GM23338 (cell line): Measurements from ENCODE around the gene PRUNE2. TPM values are rescaled to one million over a fixed set of nuclear protein-coding genes. Genes with fewer than 3 reads are reported as not detected.

Experiments used
- ATAC-seq: fragments of 200-7000 bp; cut with Tn5 transposase; 3 replicates; pipeline ENCODE4 v1.9.1; 2020
- DNase-seq: peaks from one replicate; pipeline ENCODE4 v3.0.0-alpha.2; 2015; ENCODE audit warnings: low spot score
- H2AFZ ChIP-seq: fragments of 200-600 bp; sonication (generic); 2 replicates; pipeline ENCODE4 v1.8.0; 2016; ENCODE audit warnings: antibody characterized with exemption, mild to moderate bottlenecking, moderate library complexity
- H3F3A ChIP-seq: fragments of 200-600 bp; sonication (generic); replicated peaks from 2 replicates; pipeline ENCODE4 v1.8.0; 2017; ENCODE audit warnings: antibody characterized with exemption, mixed run types, low read depth
- H3K27ac ChIP-seq: fragments of 200-600 bp; sonication (generic); 2 replicates; pipeline ENCODE4 v1.6.1; 2016; ENCODE audit warnings: low read depth
- H3K27me3 ChIP-seq: fragments of 200-600 bp; sonication (generic); 2 replicates; pipeline ENCODE4 v1.8.0; 2016; ENCODE audit warnings: mild to moderate bottlenecking, mixed run types, moderate library complexity; ENCODE audit not compliant: insufficient read depth
- H3K36me3 ChIP-seq: fragments of 200-600 bp; sonication (generic); 2 replicates; pipeline ENCODE4 v1.8.0; 2016; ENCODE audit warnings: mild to moderate bottlenecking; ENCODE audit not compliant: insufficient read depth
- H3K4me1 ChIP-seq: fragments of 200-600 bp; sonication (generic); 2 replicates; pipeline ENCODE4 v1.8.0; 2016; ENCODE audit warnings: mild to moderate bottlenecking, moderate library complexity; ENCODE audit not compliant: insufficient read depth
- H3K4me2 ChIP-seq: fragments of 200-600 bp; sonication (generic); 2 replicates; pipeline ENCODE4 v1.7.1; 2017; ENCODE audit warnings: mixed run types
- H3K4me3 ChIP-seq: fragments of 200-600 bp; sonication (generic); 2 replicates; pipeline ENCODE4 v1.6.1; 2016; ENCODE audit warnings: mixed run types
- H3K79me2 ChIP-seq: fragments of 200-600 bp; sonication (generic); replicated peaks from 2 replicates; pipeline ENCODE4 v1.8.0; 2017; ENCODE audit warnings: mild to moderate bottlenecking; ENCODE audit not compliant: insufficient read depth
- H3K9me2 ChIP-seq: fragments of 200-600 bp; sonication (generic); 2 replicates; pipeline ENCODE4 v1.8.0; 2017; ENCODE audit not compliant: insufficient read depth
- H4K20me1 ChIP-seq: fragments of 200-600 bp; sonication (generic); replicated peaks from 2 replicates; pipeline ENCODE4 v1.8.0; 2017; ENCODE audit warnings: mild to moderate bottlenecking; ENCODE audit not compliant: insufficient read depth
- H3K27ac Mint-ChIP-seq: 2 replicates; pipeline ENCODE4 v1.8.0; 2020; ENCODE audit warnings: inconsistent platforms, mild to moderate bottlenecking, moderate library complexity, mixed read lengths
- H3K27me3 Mint-ChIP-seq: 3 replicates; pipeline ENCODE4 v1.8.0; 2022; ENCODE audit warnings: low read depth, mild to moderate bottlenecking, moderate library complexity, mixed read lengths, inconsistent platforms; ENCODE audit not compliant: insufficient read depth, poor library complexity
- H3K36me3 Mint-ChIP-seq: 3 replicates; pipeline ENCODE4 v1.8.0; 2021; ENCODE audit warnings: low read depth, mild to moderate bottlenecking, inconsistent platforms, moderate library complexity, mixed read lengths
- H3K4me1 Mint-ChIP-seq: 3 replicates; pipeline ENCODE4 v1.8.0; 2020; ENCODE audit warnings: mild to moderate bottlenecking, inconsistent platforms, mixed read lengths
- H3K4me3 Mint-ChIP-seq: 3 replicates; pipeline ENCODE4 v1.8.0; 2021; ENCODE audit warnings: moderate library complexity, mild to moderate bottlenecking, inconsistent platforms, mixed read lengths
- H3K9me3 Mint-ChIP-seq: 3 replicates; pipeline ENCODE4 v1.8.0; 2020; ENCODE audit warnings: moderate library complexity, mild to moderate bottlenecking, inconsistent platforms, mixed read lengths
- EZH2 ChIP-seq: fragments of 200-600 bp; sonication (generic); IDR thresholded peaks from one replicate; pipeline ENCODE4 v1.8.0; 2017; ENCODE audit warnings: antibody characterized with exemption, mild to moderate bottlenecking, low read depth; ENCODE audit not compliant: unreplicated experiment
- polyA plus RNA-seq: library from polyadenylated mRNA; unstranded; fragments of >200 nt; fragmentation: Nextera tagmentation; extraction: Ambion mirVana; gene quantifications from 2 replicates; pipeline ENCODE4 v1.2.1, GENCODE V29; 2016
- total RNA-seq: library from RNA; depleted of rRNA; stranded (reverse); fragments of >200 nt; shearing (Covaris generic); gene quantifications from 2 replicates; pipeline ENCODE4 v1.2.3, GENCODE V29; 2014
- TF ChIP-seq, protein P1 (sequence below), 2 experiments: fragments of 200-600 bp in 1 of 2; sonication (generic) in 1 of 2; conservative IDR thresholded peaks; 2 replicates each; pipeline versions ENCODE4 v1.5.1 to v1.6.1; 2016 to 2017; ENCODE audit warnings: antibody characterized with exemption in 2 of 2, low read depth in 2 of 2, mild to moderate bottlenecking in 2 of 2, moderate library complexity in 1 of 2
- TF ChIP-seq, protein P2 (sequence below): IDR thresholded peaks from 2 replicates; pipeline ENCODE4 v1.6.1; 2016; ENCODE audit warnings: antibody characterized with exemption
- TF ChIP-seq, protein P3 (sequence below): fragments of 250-450 bp; sonication (Bioruptor Pico); IDR thresholded peaks from 2 replicates; pipeline ENCODE4 v1.5.0; 2020; ENCODE audit warnings: mild to moderate bottlenecking, moderate library complexity

Gene PRUNE2
- total and polyA plus RNA-seq, 2 experiments from 2014 or later = 10.6 to 26.5 TPM

DNA sequence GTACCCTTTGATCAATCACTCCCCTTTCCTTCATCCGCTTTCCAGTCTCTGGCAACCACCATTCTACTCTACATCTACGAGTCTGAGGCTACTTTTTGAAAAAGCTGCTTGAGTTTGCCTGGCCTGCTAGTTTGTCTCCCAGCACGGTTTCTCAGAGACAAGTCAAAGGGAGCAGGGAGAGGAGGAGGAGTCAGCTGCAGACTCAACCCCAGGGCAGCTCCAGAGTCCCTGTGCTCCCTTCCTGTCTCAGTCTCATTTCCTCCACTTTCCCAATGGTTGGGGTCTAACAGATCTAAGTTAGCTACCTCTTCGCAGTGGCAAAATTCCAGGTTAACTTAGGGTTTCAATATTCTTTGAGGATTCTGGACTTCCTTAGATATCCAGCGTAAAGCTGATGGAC lies 221.7 kb downstream of the PRUNE2 start:
- no peaks in the 10 kb centered on the region for H3F3A ChIP-seq
- peaks cover 14% of the 10 kb centered on the region for H3K27me3 ChIP-seq
- H4K20me1 ChIP-seq = no peaks in the 10 kb centered on the region; the same call in 1 of the 2 replicates
- no peaks in the 10 kb centered on the region for H3K79me2 ChIP-seq
- ATAC-seq (peak; percentile 42; the same call in 2 of the 3 replicates), DNase-seq (peak; percentile 27)
- peaks cover 13% of the 10 kb centered on the region for H3K9me3 Mint-ChIP-seq
- TF ChIP-seq, protein P1, sequence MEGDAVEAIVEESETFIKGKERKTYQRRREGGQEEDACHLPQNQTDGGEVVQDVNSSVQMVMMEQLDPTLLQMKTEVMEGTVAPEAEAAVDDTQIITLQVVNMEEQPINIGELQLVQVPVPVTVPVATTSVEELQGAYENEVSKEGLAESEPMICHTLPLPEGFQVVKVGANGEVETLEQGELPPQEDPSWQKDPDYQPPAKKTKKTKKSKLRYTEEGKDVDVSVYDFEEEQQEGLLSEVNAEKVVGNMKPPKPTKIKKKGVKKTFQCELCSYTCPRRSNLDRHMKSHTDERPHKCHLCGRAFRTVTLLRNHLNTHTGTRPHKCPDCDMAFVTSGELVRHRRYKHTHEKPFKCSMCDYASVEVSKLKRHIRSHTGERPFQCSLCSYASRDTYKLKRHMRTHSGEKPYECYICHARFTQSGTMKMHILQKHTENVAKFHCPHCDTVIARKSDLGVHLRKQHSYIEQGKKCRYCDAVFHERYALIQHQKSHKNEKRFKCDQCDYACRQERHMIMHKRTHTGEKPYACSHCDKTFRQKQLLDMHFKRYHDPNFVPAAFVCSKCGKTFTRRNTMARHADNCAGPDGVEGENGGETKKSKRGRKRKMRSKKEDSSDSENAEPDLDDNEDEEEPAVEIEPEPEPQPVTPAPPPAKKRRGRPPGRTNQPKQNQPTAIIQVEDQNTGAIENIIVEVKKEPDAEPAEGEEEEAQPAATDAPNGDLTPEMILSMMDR (conservative IDR thresholded peaks at IDR 0.05; ENCODE audit: low read depth in 2 of 2) = no peak
- TF ChIP-seq, protein P2, sequence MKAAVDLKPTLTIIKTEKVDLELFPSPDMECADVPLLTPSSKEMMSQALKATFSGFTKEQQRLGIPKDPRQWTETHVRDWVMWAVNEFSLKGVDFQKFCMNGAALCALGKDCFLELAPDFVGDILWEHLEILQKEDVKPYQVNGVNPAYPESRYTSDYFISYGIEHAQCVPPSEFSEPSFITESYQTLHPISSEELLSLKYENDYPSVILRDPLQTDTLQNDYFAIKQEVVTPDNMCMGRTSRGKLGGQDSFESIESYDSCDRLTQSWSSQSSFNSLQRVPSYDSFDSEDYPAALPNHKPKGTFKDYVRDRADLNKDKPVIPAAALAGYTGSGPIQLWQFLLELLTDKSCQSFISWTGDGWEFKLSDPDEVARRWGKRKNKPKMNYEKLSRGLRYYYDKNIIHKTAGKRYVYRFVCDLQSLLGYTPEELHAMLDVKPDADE = no peak
- no peak for TF ChIP-seq EZH2
- TF ChIP-seq, protein P3, sequence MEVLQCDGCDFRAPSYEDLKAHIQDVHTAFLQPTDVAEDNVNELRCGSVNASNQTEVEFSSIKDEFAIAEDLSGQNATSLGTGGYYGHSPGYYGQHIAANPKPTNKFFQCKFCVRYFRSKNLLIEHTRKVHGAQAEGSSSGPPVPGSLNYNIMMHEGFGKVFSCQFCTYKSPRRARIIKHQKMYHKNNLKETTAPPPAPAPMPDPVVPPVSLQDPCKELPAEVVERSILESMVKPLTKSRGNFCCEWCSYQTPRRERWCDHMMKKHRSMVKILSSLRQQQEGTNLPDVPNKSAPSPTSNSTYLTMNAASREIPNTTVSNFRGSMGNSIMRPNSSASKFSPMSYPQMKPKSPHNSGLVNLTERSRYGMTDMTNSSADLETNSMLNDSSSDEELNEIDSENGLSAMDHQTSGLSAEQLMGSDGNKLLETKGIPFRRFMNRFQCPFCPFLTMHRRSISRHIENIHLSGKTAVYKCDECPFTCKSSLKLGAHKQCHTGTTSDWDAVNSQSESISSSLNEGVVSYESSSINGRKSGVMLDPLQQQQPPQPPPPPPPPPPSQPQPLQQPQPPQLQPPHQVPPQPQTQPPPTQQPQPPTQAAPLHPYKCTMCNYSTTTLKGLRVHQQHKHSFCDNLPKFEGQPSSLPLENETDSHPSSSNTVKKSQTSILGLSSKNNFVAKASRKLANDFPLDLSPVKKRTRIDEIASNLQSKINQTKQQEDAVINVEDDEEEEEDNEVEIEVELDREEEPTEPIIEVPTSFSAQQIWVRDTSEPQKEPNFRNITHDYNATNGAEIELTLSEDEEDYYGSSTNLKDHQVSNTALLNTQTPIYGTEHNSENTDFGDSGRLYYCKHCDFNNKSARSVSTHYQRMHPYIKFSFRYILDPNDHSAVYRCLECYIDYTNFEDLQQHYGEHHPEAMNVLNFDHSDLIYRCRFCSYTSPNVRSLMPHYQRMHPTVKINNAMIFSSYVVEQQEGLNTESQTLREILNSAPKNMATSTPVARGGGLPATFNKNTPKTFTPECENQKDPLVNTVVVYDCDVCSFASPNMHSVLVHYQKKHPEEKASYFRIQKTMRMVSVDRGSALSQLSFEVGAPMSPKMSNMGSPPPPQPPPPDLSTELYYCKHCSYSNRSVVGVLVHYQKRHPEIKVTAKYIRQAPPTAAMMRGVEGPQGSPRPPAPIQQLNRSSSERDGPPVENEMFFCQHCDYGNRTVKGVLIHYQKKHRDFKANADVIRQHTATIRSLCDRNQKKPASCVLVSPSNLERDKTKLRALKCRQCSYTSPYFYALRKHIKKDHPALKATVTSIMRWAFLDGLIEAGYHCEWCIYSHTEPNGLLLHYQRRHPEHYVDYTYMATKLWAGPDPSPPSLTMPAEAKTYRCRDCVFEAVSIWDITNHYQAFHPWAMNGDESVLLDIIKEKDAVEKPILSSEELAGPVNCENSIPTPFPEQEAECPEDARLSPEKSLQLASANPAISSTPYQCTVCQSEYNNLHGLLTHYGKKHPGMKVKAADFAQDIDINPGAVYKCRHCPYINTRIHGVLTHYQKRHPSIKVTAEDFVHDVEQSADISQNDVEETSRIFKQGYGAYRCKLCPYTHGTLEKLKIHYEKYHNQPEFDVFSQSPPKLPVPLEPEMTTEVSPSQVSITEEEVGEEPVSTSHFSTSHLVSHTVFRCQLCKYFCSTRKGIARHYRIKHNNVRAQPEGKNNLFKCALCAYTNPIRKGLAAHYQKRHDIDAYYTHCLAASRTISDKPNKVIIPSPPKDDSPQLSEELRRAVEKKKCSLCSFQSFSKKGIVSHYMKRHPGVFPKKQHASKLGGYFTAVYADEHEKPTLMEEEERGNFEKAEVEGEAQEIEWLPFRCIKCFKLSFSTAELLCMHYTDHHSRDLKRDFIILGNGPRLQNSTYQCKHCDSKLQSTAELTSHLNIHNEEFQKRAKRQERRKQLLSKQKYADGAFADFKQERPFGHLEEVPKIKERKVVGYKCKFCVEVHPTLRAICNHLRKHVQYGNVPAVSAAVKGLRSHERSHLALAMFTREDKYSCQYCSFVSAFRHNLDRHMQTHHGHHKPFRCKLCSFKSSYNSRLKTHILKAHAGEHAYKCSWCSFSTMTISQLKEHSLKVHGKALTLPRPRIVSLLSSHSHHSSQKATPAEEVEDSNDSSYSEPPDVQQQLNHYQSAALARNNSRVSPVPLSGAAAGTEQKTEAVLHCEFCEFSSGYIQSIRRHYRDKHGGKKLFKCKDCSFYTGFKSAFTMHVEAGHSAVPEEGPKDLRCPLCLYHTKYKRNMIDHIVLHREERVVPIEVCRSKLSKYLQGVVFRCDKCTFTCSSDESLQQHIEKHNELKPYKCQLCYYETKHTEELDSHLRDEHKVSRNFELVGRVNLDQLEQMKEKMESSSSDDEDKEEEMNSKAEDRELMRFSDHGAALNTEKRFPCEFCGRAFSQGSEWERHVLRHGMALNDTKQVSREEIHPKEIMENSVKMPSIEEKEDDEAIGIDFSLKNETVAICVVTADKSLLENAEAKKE = no peak
- no peak overlapping the region for H3K4me3 Mint-ChIP-seq
- peaks cover 2% of the 10 kb centered on the region for H3K27me3 Mint-ChIP-seq
- no peaks in the 10 kb centered on the region for H3K4me1 ChIP-seq
- no peaks in the 10 kb centered on the region for H3K9me2 ChIP-seq
- H3K4me3 ChIP-seq = no peak overlapping the region
- no peak overlapping the region for H2AFZ ChIP-seq
- no peak overlapping the region for H3K27ac Mint-ChIP-seq
- no peak overlapping the region for H3K4me2 ChIP-seq
- H3K36me3 Mint-ChIP-seq = peaks cover 9% of the 10 kb centered on the region; the same call in 2 of the 3 replicates
- no peaks in the 10 kb centered on the region for H3K36me3 ChIP-seq
- peaks cover 6% of the 10 kb centered on the region for H3K4me1 Mint-ChIP-seq
- no peak overlapping the region for H3K27ac ChIP-seq
